ENCODE results near the gene VSTM2B.

- TF ChIP-seq SIN3A (IDR thresholded peaks at IDR 0.05; ENCODE audit: borderline replicate concordance, low read depth, low read length) (no peak), EZH2phosphoT487 (IDR thresholded peaks at IDR 0.05; ENCODE audit: borderline replicate concordance, low read depth) (no peak), EP300 (IDR thresholded peaks at IDR 0.05; ENCODE audit: borderline replicate concordance in 1 of 2, low read depth in 1 of 2, low read length in 1 of 2) (no peak), NRF1 (IDR thresholded peaks at IDR 0.05; ENCODE audit: low read depth, low read length) (no peak), CTCF (IDR thresholded peaks at IDR 0.05) (no peak)
Observed at GRCh38 chr19:29491491-29491890, 34.3 kb upstream of the VSTM2B start.
